Central memory CD8-positive, alpha-beta T cell (primary cell): ENCODE data around the gene MAD1L1.

Experiments used
- ATAC-seq: fragments of 150-1000 bp; cut with Tn5 transposase; replicated peaks from 2 replicates; pipeline ENCODE4 v1.10.0; 2022; ENCODE audit warnings: mild to moderate bottlenecking, moderate FRiP score, moderate number of reproducible peaks; ENCODE audit not compliant: poor library complexity, severe bottlenecking; ENCODE audit errors: extremely low read depth
- DNase-seq, 2 donors: peaks; one replicate each; pipeline ENCODE4 v3.0.0; 2021; ENCODE audit warnings: low spot score in 2 of 2
- H3K27ac Mint-ChIP-seq: one replicate; pipeline ENCODE4 v1.8.0; 2022; ENCODE audit warnings: low read depth, mild to moderate bottlenecking, moderate library complexity, mixed read lengths
- H3K27me3 Mint-ChIP-seq: one replicate; pipeline ENCODE4 v1.8.0; 2022; ENCODE audit warnings: mixed read lengths
- H3K36me3 Mint-ChIP-seq: one replicate; pipeline ENCODE4 v1.8.0; 2022; ENCODE audit warnings: mild to moderate bottlenecking, moderate library complexity, mixed read lengths; ENCODE audit not compliant: insufficient read depth
- H3K4me1 Mint-ChIP-seq: one replicate; pipeline ENCODE4 v1.8.0; 2022; ENCODE audit warnings: mixed read lengths
- H3K4me3 Mint-ChIP-seq: one replicate; pipeline ENCODE4 v1.8.0; 2022; ENCODE audit warnings: mild to moderate bottlenecking, moderate library complexity, mixed read lengths
- H3K9me3 Mint-ChIP-seq: one replicate; pipeline ENCODE4 v1.8.0; 2022; ENCODE audit warnings: mixed read lengths

MAD1L1 gene

GRCh38 chr7:2232766-2233520 is at the start of gene MAD1L1:
Gene MAD1L1 (minus strand): TSS chr7:2232945. CDS start chr7:2230133, 2,812 bp downstream.
- H3K36me3 Mint-ChIP-seq, result peaks cover 19% of the 10 kb centered on the region
- ATAC-seq (peak; percentile 93), DNase-seq (peak; percentile 79 to 80)
- peak within 1 kb of the TSS; percentile 90 for H3K4me3 Mint-ChIP-seq
- peak within 1 kb of the TSS; percentile 68 for H3K27ac Mint-ChIP-seq
- H3K4me1 Mint-ChIP-seq, result peaks cover 37% of the 10 kb centered on the region
- H3K27me3 Mint-ChIP-seq, result no peaks in the 10 kb centered on the region
- H3K9me3 Mint-ChIP-seq, result no peaks in the 10 kb centered on the region

- DNase-seq, result no peak
- ATAC-seq, result no peak
- Mint-ChIP-seq H3K36me3 (no peaks in the 10 kb centered on the region), H3K4me3 (no peak overlapping the region), H3K27me3 (no peaks in the 10 kb centered on the region), H3K4me1 (no peaks in the 10 kb centered on the region), H3K9me3 (no peaks in the 10 kb centered on the region), H3K27ac (no peak overlapping the region)
Observed at GRCh38 chr7:2282185-2282751, 49.5 kb upstream of the MAD1L1 start.

- H3K27me3 Mint-ChIP-seq, result no peaks in the 10 kb centered on the region
- ATAC-seq (no peak), DNase-seq (no peak)
- no peaks in the 10 kb centered on the region for H3K9me3 Mint-ChIP-seq
- H3K36me3 Mint-ChIP-seq, result no peaks in the 10 kb centered on the region
- no peak overlapping the region for H3K27ac Mint-ChIP-seq
- no peak overlapping the region for H3K4me3 Mint-ChIP-seq
- H3K4me1 Mint-ChIP-seq, result no peaks in the 10 kb centered on the region
Observed at GRCh38 chr7:2281541-2281940, 48.8 kb upstream of the MAD1L1 start.

- DNase-seq (no peak), ATAC-seq (no peak)
- Mint-ChIP-seq H3K27me3 (no peaks in the 10 kb centered on the region), H3K4me3 (no peak overlapping the region), H3K9me3 (no peaks in the 10 kb centered on the region), H3K4me1 (no peaks in the 10 kb centered on the region), H3K36me3 (no peaks in the 10 kb centered on the region), H3K27ac (no peak overlapping the region)
Observed at GRCh38 chr7:2280424-2280823, 47.7 kb upstream of the MAD1L1 start.

GRCh38 chr7:2279896-2280295 is 47.2 kb upstream of the MAD1L1 start:
- ATAC-seq (no peak), DNase-seq (no peak)
- H3K27ac Mint-ChIP-seq, result no peak overlapping the region
- no peak overlapping the region for H3K4me3 Mint-ChIP-seq
- no peaks in the 10 kb centered on the region for H3K9me3 Mint-ChIP-seq
- H3K4me1 Mint-ChIP-seq, result no peaks in the 10 kb centered on the region
- H3K27me3 Mint-ChIP-seq, result no peaks in the 10 kb centered on the region
- H3K36me3 Mint-ChIP-seq, result no peaks in the 10 kb centered on the region

GRCh38 chr7:2278026-2278425 is 45.3 kb upstream of the MAD1L1 start:
- Mint-ChIP-seq H3K36me3 (peaks cover 3% of the 10 kb centered on the region), H3K4me1 (no peaks in the 10 kb centered on the region), H3K27me3 (no peaks in the 10 kb centered on the region), H3K27ac (no peak overlapping the region), H3K9me3 (no peaks in the 10 kb centered on the region), H3K4me3 (no peak overlapping the region)
- ATAC-seq, result no peak
- DNase-seq, result no peak

GRCh38 chr7:2276107-2276506 is 43.4 kb upstream of the MAD1L1 start:
- no peak overlapping the region for H3K27ac Mint-ChIP-seq

GRCh38 chr7:2275101-2275500 is 42.4 kb upstream of the MAD1L1 start:
- Mint-ChIP-seq H3K9me3 (no peaks in the 10 kb centered on the region), H3K27me3 (no peaks in the 10 kb centered on the region)
- DNase-seq, result no peak

More at GRCh38 chr7:2276107-2276506, 43.4 kb upstream of the MAD1L1 start:
- DNase-seq, result no peak
- no peak overlapping the region for H3K4me3 Mint-ChIP-seq
- peaks cover 3% of the 10 kb centered on the region for H3K36me3 Mint-ChIP-seq
- ATAC-seq, result no peak
- H3K9me3 Mint-ChIP-seq, result no peaks in the 10 kb centered on the region
- H3K4me1 Mint-ChIP-seq, result no peaks in the 10 kb centered on the region
- H3K27me3 Mint-ChIP-seq, result no peaks in the 10 kb centered on the region

GRCh38 chr7:2274666-2275065 is 41.9 kb upstream of the MAD1L1 start:
- Mint-ChIP-seq H3K27me3 (no peaks in the 10 kb centered on the region), H3K27ac (no peak overlapping the region), H3K4me1 (no peaks in the 10 kb centered on the region), H3K4me3 (no peak overlapping the region), H3K36me3 (peaks cover 3% of the 10 kb centered on the region), H3K9me3 (no peaks in the 10 kb centered on the region)
- DNase-seq (no peak), ATAC-seq (no peak)

More at GRCh38 chr7:2275101-2275500, 42.4 kb upstream of the MAD1L1 start:
- no peaks in the 10 kb centered on the region for H3K4me1 Mint-ChIP-seq
- ATAC-seq, result no peak
- no peak overlapping the region for H3K4me3 Mint-ChIP-seq
- H3K27ac Mint-ChIP-seq, result no peak overlapping the region
- peaks cover 3% of the 10 kb centered on the region for H3K36me3 Mint-ChIP-seq

GRCh38 chr7:2273866-2274265 is 41.1 kb upstream of the MAD1L1 start:
- ATAC-seq (no peak), DNase-seq (no peak)
- Mint-ChIP-seq H3K27me3 (no peaks in the 10 kb centered on the region), H3K4me3 (no peak overlapping the region), H3K36me3 (peaks cover 7% of the 10 kb centered on the region), H3K4me1 (no peaks in the 10 kb centered on the region), H3K9me3 (no peaks in the 10 kb centered on the region), H3K27ac (no peak overlapping the region)

- Mint-ChIP-seq H3K36me3 (peaks cover 7% of the 10 kb centered on the region), H3K9me3 (no peaks in the 10 kb centered on the region)
Observed at GRCh38 chr7:2272031-2272430, 39.3 kb upstream of the MAD1L1 start.

GRCh38 chr7:2271273-2272026 is 38.7 kb upstream of the MAD1L1 start:
- no peak for ATAC-seq
- no peaks in the 10 kb centered on the region for H3K4me1 Mint-ChIP-seq
- no peak overlapping the region for H3K4me3 Mint-ChIP-seq
- no peak overlapping the region for H3K27ac Mint-ChIP-seq
- H3K9me3 Mint-ChIP-seq, result no peaks in the 10 kb centered on the region
- no peak for DNase-seq
- H3K27me3 Mint-ChIP-seq, result no peaks in the 10 kb centered on the region
- peaks cover 7% of the 10 kb centered on the region for H3K36me3 Mint-ChIP-seq

More at GRCh38 chr7:2272031-2272430, 39.3 kb upstream of the MAD1L1 start:
- ATAC-seq (no peak), DNase-seq (no peak)
- H3K4me1 Mint-ChIP-seq, result no peaks in the 10 kb centered on the region
- H3K4me3 Mint-ChIP-seq, result no peak overlapping the region
- no peak overlapping the region for H3K27ac Mint-ChIP-seq
- no peaks in the 10 kb centered on the region for H3K27me3 Mint-ChIP-seq

- H3K27ac Mint-ChIP-seq, result no peak overlapping the region
- H3K36me3 Mint-ChIP-seq, result peaks cover 7% of the 10 kb centered on the region
- H3K4me3 Mint-ChIP-seq, result no peak overlapping the region
- no peaks in the 10 kb centered on the region for H3K27me3 Mint-ChIP-seq
- no peak for DNase-seq
- H3K9me3 Mint-ChIP-seq, result no peaks in the 10 kb centered on the region
- H3K4me1 Mint-ChIP-seq, result no peaks in the 10 kb centered on the region
- no peak for ATAC-seq
Observed at GRCh38 chr7:2270495-2270894, 37.8 kb upstream of the MAD1L1 start.
